ENCODE measurements around the gene TOLLIP.
"Not testable (repeated sequence)": the region's sequence is repeated elsewhere in the genome, so short reads cannot be mapped to it uniquely, and the experiment has no call there.

The TOLLIP gene

DNA sequence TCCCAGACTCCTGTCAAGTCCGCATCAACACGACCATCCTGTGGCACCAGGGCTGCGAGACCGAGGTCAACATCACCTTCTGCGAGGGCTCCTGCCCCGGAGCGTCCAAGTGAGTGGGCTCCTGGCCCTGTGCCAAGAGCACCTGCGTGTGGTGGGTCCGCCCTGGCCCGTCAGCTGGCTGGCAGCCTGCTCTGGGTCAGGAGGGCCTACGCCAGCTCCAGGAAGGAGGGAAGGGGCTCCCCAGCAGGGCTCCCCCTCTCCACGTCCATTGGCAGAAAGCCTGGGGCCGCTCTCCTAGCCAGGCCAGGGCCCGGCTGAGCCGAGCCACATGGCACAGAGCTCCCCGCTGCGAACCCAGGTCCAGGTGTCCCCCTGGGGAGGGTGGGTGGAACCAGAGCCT, 48.8 kb downstream of the TOLLIP start:
- no peak for DNase-seq

- no peak for DNase-seq
Observed at GRCh38 chr11:1260023-1260501, 49.4 kb downstream of the TOLLIP start.

DNA sequence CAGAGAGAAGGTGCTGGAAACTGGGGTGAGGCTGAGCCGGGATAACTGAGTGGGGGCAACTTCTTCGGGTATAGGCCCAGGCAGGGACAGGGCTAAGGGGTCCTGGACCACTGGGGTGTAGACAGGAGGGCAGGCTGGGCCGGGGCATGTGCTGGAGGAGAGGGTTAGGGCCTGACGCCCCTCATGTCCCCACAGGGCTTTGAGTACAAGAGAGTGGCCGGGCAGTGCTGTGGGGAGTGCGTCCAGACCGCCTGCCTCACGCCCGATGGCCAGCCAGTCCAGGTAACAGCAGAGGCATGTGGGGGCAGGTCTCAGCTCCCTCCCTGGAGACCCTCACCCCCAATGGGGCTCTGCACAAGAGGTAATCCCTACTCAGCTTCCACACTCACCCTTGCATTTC, 49.9 kb downstream of the TOLLIP start:
- DNase-seq, result no peak

DNA sequence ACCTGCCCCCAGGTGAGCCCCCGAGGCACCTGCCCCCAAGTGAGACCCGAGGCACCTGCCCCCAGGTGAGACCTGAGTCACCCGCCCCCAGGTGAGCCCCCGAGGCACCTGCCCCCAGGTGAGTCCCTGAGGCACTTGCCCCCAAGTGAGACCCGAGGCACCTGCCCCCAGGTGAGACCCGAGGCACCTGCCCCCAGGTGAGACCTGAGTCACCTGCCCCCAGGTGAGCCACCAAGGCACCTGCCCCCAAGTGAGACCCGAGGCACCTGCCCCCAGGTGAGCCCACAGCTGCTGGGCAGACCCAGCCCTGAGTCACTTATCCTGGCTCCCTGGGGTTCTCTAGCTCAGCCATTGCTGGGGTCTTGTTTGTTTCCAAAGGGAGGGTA, 50.4 kb downstream of the TOLLIP start:
- DNase-seq, result no peak

DNA sequence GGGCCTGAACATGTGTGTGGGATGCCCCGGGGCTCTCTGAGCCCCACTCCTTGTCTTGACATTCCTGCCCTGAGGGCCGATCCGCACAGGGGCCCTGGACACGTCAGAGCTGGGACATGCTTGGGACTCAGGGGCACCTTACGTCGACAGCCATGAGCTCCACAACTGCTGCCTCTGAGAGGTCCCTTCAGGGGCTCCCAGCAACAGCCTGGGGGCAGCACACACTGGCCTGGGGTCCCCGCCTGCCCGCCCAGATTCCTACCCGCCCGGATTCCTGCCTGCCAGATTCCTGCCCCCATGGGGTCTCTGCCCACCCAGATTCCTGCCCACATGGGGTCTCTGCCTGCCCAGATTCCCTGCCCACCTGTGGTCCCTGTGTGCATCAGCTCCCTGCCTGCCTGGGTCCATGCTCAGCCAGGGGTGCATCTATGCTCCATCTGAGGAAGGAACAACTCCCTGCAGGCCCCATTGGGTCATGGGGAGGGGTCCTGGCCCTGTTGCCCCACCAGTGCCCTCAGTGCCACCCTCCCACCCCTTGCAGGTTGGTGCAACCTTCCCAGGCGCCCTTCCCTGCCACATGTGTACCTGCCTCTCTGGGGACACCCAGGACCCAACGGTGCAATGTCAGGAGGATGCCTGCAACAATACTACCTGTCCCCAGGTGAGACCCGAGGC, 50.9 kb downstream of the TOLLIP start:
- no peak for DNase-seq

DNA sequence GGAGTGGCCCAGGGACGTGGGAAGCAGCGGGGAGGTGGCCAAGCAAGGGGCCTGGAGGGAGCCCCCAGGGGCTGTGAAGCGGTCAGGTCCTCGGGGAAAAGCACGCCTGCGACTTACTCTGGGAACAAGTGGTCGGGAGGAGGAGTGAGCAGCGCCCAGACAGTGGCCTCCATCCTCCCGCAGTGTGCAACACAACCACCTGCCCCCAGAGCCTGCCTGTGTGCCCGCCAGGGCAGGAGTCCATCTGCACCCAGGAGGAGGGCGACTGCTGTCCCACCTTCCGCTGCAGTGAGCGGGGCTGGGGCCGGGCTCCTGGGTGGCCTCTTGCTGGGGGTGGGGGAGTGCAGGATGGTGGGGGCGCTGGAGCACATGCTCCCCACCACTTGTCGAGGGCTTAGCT, 51.5 kb downstream of the TOLLIP start:
- no peak for DNase-seq

DNA sequence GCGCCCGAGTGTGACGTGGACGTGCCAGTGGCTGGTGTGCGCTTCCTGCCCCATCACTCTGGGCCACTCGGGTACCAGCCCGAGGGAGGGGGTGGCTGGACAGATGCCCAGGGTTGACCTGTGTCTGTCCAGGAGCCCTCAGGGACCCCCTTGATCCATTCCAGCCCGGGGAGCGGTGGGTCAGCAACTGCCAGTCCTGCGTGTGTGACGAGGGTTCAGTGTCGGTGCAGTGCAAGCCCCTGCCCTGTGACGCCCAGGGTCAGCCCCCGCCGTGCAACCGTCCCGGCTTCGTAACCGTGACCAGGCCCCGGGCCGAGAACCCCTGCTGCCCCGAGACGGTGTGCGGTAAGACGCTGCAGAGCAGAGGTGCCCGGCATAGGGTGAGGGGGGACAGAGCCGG, 52.1 kb downstream of the TOLLIP start:
- DNase-seq, result no peak

GRCh38 chr11:1256257-1257045, 53.0 kb downstream of the TOLLIP start:
- DNase-seq, result no peak

DNA sequence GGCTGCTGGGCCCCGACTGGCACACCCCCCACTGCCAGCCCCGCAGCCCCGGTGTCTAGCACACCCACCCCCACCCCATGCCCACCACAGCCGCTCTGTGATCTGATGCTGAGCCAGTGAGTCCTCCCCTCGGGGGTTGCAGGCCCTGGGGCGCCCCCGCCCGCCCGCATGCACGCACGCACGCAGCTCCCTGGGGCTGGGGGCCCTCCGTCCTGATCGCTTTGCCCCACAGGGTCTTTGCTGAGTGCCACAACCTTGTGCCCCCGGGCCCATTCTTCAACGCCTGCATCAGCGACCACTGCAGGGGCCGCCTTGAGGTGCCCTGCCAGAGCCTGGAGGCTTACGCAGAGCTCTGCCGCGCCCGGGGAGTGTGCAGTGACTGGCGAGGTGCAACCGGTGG, 54.3 kb downstream of the TOLLIP start:
- no peak for DNase-seq

- DNase-seq, result no peak
Observed at GRCh38 chr11:1254733-1255132, 54.7 kb downstream of the TOLLIP start.

DNA sequence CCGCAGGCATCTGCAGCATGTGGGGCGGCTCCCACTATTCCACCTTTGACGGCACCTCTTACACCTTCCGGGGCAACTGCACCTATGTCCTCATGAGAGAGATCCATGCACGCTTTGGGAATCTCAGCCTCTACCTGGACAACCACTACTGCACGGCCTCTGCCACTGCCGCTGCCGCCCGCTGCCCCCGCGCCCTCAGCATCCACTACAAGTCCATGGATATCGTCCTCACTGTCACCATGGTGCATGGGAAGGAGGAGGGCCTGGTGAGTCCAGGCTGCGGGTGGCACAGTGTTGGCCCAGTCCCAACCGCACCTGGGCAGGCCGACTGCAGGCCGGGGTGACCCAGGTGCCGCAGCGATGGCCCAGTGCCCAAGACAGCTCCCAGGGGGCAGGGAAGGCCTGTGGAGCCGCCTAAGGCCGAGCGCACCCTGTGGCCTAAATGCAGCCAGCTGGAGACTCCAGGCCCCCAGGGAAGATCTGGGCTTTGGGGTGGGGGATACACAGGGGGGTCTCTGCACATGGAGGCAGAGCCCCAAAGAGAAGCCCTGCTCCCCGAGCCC, 55.3 kb downstream of the TOLLIP start:
- DNase-seq, result no peak

DNA sequence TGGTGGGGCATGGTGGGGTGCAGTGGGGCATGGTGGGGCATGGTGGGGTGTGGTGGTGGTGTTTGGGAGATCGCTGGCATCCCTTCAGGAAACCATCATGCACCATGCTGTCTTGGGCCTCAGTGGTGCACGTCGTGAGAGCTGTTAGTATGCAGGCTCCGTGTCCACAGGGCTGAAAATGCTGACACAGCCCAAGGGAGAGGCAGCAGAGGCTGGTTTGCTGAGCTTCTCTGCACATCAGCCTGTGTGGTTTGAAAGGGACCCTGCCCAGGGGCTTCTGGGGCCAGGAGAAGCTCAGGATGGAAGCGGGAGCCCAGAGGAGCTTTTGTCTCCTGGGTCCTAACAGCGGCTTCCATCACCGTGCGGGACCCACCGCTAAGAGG, 56.3 kb downstream of the TOLLIP start:
- no peak for DNase-seq

- no peak for DNase-seq
Observed at GRCh38 chr11:1252371-1253102, 56.9 kb downstream of the TOLLIP start.

DNA sequence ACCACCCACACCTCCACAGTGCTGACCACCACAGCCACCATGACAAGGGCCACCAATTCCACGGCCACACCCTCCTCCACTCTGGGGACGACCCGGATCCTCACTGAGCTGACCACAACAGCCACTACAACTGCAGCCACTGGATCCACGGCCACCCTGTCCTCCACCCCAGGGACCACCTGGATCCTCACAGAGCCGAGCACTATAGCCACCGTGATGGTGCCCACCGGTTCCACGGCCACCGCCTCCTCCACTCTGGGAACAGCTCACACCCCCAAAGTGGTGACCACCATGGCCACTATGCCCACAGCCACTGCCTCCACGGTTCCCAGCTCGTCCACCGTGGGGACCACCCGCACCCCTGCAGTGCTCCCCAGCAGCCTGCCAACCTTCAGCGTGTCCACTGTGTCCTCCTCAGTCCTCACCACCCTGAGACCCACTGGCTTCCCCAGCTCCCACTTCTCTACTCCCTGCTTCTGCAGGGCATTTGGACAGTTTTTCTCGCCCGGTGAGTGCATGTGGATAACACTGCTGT, 58.1 kb downstream of the TOLLIP start:
- no peak for DNase-seq

DNA sequence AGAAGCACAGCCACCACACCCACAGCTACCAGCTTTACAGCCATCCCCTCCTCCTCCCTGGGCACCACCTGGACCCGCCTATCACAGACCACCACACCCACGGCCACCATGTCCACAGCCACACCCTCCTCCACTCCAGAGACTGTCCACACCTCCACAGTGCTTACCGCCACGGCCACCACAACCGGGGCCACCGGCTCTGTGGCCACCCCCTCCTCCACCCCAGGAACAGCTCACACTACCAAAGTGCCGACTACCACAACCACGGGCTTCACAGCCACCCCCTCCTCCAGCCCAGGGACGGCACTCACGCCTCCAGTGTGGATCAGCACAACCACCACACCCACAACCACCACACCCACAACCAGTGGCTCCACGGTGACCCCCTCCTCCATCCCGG, 59.0 kb downstream of the TOLLIP start:
- not testable (repeated sequence) for DNase-seq

DNA sequence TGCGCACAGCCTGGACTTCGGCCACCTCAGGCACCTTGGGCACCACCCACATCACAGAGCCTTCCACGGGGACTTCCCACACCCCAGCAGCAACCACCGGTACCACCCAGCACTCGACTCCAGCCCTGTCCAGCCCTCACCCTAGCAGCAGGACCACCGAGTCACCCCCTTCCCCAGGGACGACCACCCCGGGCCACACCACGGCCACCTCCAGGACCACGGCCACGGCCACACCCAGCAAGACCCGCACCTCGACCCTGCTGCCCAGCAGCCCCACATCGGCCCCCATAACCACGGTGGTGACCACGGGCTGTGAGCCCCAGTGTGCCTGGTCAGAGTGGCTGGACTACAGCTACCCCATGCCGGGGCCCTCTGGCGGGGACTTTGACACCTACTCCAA, 60.5 kb downstream of the TOLLIP start:
- DNase-seq, result not testable (repeated sequence)

DNA sequence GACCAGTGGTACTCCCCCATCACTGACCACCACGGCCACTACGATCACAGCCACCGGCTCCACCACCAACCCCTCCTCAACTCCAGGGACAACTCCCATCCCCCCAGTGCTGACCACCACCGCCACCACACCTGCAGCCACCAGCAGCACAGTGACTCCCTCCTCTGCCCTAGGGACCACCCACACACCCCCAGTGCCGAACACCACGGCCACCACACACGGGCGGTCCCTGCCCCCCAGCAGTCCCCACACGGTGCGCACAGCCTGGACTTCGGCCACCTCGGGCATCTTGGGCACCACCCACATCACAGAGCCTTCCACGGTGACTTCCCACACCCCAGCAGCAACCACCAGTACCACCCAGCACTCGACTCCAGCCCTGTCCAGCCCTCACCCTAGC, 62.4 kb downstream of the TOLLIP start:
- not testable (repeated sequence) for DNase-seq

DNA sequence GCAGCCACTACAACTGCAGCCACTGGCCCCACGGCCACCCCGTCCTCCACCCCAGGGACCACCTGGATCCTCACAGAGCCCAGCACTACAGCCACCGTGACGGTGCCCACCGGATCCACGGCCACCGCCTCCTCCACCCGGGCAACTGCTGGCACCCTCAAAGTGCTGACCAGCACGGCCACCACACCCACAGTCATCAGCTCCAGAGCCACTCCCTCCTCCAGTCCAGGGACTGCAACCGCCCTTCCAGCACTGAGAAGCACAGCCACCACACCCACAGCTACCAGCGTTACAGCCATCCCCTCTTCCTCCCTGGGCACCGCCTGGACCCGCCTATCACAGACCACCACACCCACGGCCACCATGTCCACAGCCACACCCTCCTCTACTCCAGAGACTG, 63.1 kb downstream of the TOLLIP start:
- DNase-seq, result not testable (repeated sequence)

- not testable (repeated sequence) for DNase-seq
Observed at GRCh38 chr11:1245717-1246116, 63.7 kb downstream of the TOLLIP start.

DNA sequence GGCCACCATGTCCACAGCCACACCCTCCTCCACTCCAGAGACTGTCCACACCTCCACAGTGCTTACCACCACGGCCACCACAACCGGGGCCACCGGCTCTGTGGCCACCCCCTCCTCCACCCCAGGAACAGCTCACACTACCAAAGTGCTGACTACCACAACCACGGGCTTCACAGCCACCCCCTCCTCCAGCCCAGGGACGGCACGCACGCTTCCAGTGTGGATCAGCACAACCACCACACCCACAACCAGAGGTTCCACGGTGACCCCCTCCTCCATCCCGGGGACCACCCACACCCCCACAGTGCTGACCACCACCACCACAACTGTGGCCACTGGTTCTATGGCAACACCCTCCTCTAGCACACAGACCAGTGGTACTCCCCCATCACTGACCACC, 64.9 kb downstream of the TOLLIP start:
- not testable (repeated sequence) for DNase-seq

DNA sequence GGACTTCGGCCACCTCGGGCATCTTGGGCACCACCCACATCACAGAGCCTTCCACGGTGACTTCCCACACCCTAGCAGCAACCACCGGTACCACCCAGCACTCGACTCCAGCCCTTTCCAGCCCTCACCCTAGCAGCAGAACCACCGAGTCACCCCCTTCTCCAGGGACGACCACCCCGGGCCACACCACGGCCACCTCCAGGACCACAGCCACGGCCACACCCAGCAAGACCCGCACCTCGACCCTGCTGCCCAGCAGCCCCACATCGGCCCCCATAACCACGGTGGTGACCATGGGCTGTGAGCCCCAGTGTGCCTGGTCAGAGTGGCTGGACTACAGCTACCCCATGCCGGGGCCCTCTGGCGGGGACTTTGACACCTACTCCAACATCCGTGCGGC, 65.9 kb downstream of the TOLLIP start:
- not testable (repeated sequence) for DNase-seq

GRCh38 chr11:1242751-1243150, 66.7 kb downstream of the TOLLIP start:
- DNase-seq, result not testable (repeated sequence)

DNA sequence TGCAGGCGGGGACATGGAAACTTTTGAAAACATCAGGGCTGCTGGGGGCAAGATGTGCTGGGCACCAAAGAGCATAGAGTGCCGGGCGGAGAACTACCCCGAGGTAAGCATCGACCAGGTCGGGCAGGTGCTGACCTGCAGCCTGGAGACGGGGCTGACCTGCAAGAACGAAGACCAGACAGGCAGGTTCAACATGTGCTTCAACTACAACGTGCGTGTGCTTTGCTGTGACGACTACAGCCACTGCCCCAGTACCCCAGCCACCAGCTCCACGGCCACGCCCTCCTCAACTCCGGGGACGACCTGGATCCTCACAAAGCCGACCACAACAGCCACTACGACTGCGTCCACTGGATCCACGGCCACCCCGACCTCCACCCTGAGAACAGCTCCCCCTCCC, 67.1 kb downstream of the TOLLIP start:
- no peak for DNase-seq
